Measurements from ENCODE around the gene EML4.

The EML4 gene

GRCh38 chr2:42312106-42312505, 143.0 kb downstream of the EML4 start:
- peak overlapping the region; percentile 75 for H3K27ac ChIP-seq
- no peak for TF ChIP-seq CTCF (conservative IDR thresholded peaks at IDR 0.05)
- TF ChIP-seq ZFX (IDR thresholded peaks at IDR 0.05): no peak

DNA sequence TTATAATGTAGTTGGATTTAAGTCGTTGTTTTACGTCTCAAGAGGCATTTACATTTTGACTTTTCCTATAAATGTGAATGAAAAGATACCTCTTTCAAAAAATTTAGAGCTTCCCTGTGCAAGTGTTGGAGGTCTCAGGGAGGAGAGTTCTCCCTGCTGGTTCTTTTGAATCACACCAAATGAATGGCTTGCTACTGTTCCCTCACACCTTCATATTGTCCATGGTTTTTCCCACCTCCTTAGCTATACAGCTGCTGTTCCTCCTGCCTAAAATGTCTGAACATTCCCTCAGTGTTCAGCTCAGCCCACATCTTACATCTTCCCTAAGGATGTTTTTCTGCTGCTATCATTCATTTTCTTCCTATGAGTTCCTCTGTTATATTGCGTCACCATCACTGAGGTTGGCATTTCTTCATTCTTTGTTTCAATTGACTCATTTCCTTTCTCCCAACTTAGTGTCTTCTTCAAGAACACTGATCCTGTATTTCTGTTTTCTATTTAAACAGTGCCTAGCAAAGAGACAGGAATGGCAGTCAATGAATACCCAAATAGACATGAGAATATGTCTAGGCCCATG, 145.8 kb downstream of the EML4 start:
- H3K27ac ChIP-seq: no peak overlapping the region
- TF ChIP-seq CTCF (conservative IDR thresholded peaks at IDR 0.05) (no peak), ZFX (IDR thresholded peaks at IDR 0.05) (no peak)

DNA sequence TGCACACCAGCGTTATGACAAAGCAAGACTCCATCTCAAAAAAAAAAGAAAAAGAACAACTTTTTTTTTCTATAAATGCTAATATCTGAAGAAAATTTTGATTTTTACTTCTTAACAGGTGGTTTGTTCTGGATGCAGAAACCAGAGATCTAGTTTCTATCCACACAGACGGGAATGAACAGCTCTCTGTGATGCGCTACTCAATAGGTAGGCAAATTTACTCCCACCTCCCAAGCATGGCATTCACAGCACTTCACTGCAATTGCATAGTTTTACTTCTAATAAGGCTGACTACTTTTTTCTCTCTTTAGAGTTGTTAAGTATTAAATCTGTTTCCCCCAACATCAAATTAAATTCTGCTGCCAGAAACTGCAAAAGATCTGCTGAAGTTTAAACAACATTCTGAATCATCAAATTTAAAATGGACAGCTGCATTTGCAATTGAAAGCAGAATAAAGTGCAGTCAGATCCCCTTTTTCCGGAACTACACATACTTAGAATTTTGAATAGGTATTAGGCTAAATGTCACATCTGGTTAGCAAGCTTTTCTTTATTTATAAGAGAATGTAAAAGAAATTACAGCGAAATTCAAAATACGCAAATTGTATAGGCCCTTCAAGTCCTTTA, 146.8 kb downstream of the EML4 start:
- TF ChIP-seq ZFX (IDR thresholded peaks at IDR 0.05) (no peak), CTCF (conservative IDR thresholded peaks at IDR 0.05) (no peak)
- H3K27ac ChIP-seq: no peak overlapping the region

GRCh38 chr2:42316910-42317309, 147.8 kb downstream of the EML4 start:
- H3K27ac ChIP-seq: no peak overlapping the region
- no peak for TF ChIP-seq CTCF (conservative IDR thresholded peaks at IDR 0.05)
- TF ChIP-seq ZFX (IDR thresholded peaks at IDR 0.05): no peak

GRCh38 chr2:42317486-42317885, 148.3 kb downstream of the EML4 start:
- no peak overlapping the region for H3K27ac ChIP-seq
- TF ChIP-seq CTCF (conservative IDR thresholded peaks at IDR 0.05) (no peak), ZFX (IDR thresholded peaks at IDR 0.05) (no peak)

- TF ChIP-seq CTCF (conservative IDR thresholded peaks at IDR 0.05) (no peak), ZFX (IDR thresholded peaks at IDR 0.05) (no peak)
- H3K27ac ChIP-seq: no peak overlapping the region
Observed at GRCh38 chr2:42317945-42318344, 148.8 kb downstream of the EML4 start.

DNA sequence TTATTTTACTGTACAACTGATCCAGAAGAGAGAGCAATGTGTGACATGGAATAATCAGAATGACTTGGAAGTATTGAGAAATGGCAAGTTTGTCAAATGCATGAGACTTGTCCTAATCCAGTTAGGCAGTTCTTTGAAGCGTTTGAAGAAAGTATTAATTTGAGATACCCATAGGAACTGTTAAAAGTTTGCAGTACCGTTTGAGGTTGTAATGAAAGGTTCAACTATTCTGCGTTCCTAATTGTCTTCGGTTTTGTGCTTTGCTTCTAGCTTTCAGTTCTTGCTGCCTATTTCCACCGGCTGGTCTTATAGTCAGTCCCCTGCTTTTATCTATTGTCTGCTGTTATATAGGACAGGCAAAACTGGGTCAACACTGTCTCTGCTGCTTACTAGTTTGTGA, 150.1 kb downstream of the EML4 start:
- TF ChIP-seq ZFX (IDR thresholded peaks at IDR 0.05): no peak
- no peak overlapping the region for H3K27ac ChIP-seq
